Measurements from ENCODE around the gene MXD1.

MXD1 gene

DNA sequence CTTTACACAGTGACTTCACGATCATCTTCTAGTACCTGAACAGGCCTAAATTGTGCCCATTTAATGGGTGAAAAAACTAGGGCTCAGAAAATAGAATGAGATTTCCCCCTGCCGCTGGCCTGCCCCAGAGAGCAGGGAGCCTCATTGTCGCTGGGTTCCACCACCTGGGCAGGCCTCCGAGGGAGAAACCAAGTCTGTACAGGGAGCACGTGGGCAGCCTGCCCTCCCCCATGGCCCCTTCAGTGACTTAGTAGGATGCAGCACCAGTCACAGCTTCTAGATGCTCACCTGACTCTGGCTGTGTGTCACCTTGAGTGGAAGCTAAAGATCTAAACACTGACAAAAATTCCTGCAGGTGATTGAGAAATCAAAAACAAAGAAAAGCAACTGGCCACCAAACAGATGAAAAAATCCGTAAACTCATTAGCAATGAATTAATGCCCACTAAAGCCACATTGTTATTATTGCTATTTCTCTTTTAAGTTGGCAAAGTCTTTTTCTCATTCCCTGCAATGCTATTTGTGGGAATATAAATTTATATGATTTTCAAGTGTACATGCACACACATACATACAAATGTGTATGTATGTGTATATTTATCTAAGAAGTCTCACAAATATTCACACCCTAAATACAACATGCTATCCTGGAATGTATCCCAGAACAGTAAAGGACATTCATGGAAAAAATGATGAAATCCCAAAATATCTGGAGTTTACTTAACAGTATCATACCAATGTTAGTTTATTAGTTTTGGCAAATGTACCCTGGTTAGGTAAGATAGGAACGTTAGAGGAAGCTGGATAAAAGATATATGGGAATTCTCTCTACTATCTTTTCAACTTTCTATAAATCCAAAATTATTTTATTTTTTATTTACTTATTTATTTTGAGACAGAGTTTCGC is 65.2 kb downstream of the MXD1 start:
- DNase-seq = no peak

GRCh38 chr2:69983392-69983966 is 68.6 kb downstream of the MXD1 start:
- no peak for DNase-seq

DNA sequence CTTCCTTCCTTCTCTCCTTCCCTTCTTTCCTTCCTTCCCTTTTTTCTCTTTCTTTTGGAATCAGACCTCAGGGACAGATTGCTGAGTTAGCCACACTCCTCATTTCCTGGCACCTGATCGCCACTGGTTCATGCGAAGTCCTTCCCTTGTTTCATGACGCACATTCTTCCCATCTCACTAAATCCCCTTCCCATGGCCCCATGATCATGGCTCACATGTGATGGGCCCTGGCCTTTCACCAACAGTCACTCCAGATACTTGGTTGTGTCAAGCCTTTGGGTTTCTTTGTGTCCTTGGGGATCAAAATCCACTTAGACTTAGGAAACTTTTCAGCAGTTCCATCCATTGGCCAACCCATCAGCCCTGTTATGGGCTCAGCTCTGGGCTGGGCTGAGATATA is 70.3 kb downstream of the MXD1 start:
- no peak for DNase-seq

GRCh38 chr2:69985688-69986087 is 70.8 kb downstream of the MXD1 start:
- no peak for DNase-seq

GRCh38 chr2:69986691-69987090 is 71.8 kb downstream of the MXD1 start:
- DNase-seq = no peak

GRCh38 chr2:69988086-69988635 is 73.3 kb downstream of the MXD1 start:
- DNase-seq = no peak

DNA sequence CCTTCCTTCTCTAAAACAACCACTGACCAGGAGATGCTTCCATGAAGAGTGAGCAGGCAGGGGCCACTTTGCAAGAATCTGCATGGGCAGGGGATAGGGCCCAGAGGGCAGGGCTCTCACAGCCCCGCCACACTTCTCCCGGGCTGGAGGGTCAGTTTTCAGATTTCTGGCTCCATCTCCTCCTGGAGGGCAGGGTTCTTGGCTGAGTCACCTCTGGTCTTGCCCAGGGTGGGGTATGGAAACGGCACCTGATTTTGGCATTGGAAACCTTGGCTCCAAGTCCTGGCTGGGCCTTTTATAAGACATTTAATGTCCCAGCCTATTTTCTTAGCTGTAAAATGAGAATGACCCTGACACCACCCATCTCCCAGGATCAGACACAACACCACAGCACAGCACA is 74.1 kb downstream of the MXD1 start:
- DNase-seq = no peak

- DNase-seq = no peak
Measured at GRCh38 chr2:69989441-69990105, 74.7 kb downstream of the MXD1 start.
